Stimulated activated CD4-positive, alpha-beta T cell treated with anti-CD3 and anti-CD28 coated beads, Interleukin-15, amount 100 ng/mL, for 1 hour (primary cell): ENCODE measurements around the gene FOXM1.
A peak's percentile ranks its signal among the peaks of the same experiment; 100 is the strongest.

Experiments used
- DNase-seq, 2 donors: peaks; one replicate each; pipeline ENCODE4 v3.0.0-alpha.2; 2020; ENCODE audit warnings: low read depth in 1 of 2, low spot score in 1 of 2

Gene FOXM1

GRCh38 chr12:2841056-2841650 lies 35.8 kb downstream of the FOXM1 start:
- DNase-seq: no peak

GRCh38 chr12:2836574-2836973 lies 40.4 kb downstream of the FOXM1 start:
- DNase-seq: no peak

DNA sequence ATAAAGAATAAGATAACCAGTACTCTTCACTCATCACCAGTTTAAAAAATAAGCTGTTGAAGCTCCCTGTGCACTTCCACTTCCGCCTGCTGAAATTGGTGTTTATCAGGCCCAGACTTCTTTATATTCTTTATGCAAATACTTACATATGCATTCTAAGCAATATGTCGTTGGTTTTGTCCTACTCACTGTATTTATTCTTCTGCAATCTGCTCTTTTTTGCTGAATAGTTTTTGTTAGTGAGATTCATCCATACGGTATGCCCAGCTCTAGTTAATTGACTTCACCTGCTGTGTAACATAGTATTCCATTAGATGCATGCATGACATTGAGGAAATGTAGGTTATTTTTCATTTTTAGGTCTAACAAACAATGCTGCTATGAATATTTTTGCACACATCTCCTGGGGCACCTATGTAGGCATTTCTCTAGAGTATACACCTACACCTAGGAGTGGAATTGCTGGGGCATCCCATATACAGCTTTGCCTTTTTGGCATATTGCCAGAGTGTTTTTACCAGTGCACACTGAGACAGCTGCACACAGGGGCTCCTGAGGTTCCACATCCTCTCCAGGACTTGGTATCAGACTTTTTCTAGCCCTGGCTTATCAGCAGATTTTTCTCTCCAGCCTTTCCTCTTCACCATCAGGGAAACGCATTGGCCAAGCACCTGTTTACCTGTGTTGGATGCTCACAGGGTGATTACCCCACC lies 41.1 kb downstream of the FOXM1 start:
- no peak for DNase-seq

- no peak for DNase-seq
These were observed 42.1 kb downstream of the FOXM1 start, which contains the start of gene NRIP2 for GRCh38 chr12:2834581-2835491. Gene NRIP2, minus strand, starts transcription at chr12:2835035. Its CDS starts 52 bp downstream, at chr12:2834983.

GRCh38 chr12:2833810-2834209 lies 43.2 kb downstream of the FOXM1 start:
- no peak for DNase-seq

GRCh38 chr12:2833327-2833726 lies 43.6 kb downstream of the FOXM1 start:
- no peak for DNase-seq

DNA sequence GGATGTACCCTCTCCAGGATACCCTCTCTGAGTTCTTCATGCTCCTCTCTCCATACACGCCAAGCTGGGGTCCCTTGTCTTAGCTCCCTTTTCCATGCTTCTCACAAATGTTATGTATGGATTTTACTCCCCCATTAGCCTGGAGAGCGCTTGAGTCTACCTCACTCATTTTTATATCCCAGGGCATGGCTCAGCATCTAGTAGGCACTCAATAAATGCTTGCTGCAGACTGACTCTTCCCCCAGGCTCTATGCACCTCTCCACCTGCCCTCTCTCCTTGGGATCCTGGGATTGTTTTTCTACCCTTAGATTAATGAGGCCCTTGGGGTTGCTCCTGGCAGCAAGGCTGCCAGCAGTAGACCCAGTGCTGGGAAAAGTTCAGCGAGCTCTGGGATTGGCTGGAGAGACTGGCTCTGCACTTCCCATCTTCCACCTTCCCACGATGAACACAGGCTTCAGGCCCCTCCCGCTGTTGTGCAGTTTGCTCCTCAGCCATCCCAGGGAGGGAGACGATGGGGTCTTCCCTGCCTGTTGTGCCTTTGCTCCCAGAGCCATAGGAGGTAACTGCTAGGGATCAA lies 44.3 kb downstream of the FOXM1 start:
- DNase-seq: no peak

- no peak for DNase-seq
These were observed 47.7 kb downstream of the FOXM1 start for GRCh38 chr12:2829275-2829674.

DNA sequence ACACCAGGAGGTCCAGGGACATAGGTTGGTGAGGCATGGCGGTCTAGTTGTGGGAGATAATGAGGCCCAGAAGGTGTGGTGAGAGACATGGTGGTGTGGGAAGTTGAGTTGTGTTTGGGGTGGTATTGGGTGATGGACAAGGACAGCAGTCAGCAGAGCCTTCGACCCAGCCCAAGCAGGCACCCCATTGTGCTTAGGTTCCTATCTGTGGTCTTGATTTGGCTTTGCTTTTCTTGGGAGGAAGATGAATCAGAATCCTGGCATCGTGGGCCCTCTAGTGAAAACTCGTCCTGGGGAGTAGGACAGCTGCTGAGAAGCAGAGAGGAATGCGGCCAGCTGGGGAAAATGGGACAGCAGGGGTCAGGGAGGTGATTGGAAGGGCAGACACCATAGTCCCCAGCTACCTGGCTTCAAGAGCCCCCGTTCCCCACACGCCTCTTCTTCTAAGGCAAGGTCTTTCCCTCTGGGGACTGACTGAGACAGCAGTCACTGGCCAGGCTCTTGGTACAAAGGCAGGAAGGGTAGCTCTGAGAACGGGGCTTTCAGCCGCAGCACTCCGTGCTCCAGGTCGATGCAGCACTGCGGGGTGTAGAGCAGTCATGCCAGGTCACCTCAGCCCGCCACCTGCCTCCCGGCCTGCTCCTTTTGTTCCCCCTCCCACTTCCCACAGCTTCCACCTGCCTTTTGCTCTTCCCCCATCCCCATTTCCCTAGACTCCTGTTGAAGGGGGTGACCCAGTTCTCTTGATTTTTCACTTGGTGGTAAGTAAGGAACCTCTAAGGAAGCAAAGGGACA lies 50.1 kb downstream of the FOXM1 start:
- DNase-seq: no peak

DNA sequence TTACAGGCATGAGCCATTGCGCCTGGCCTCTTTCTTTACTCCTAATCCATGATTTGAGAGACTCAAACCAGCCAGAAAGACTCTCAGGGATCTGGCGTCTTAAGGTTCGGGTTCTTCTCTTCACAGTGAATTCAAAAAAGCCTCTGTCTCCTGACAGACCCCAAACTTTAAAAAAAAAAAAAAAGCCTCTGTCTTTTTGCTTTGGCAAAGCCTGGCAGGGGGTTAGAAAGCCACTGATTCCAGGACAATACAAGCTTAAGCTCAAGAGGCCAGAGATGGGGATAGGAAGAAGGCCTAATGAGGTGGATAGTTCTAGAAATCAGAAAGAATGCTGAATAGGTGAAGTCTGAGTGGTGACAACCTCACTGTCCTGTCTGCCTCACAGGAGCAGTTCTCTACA lies 50.9 kb downstream of the FOXM1 start:
- no peak for DNase-seq

DNA sequence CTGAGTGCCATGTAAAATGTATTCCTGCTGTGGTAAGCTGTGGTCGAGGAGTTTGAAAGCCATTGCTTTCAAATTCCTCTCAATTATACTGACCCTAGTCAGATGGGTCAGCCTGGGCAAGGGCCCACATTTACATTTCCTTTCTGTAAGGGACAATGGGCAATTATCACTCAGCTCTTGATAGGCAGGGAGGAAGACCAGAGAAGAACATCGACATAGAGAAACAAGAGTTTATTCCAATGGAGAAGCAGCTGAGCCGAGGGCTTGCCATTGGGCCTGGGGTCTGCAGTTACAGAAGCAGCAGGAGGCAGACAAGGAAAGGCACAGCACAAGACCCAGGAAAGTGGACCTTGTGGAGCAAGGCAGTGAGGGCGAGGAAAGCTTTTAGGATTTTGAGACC lies 51.8 kb downstream of the FOXM1 start:
- DNase-seq: no peak

GRCh38 chr12:2824541-2824940 lies 52.4 kb downstream of the FOXM1 start:
- no peak for DNase-seq

- DNase-seq: no peak
These were observed 53.5 kb downstream of the FOXM1 start for GRCh38 chr12:2823483-2823882.

DNA sequence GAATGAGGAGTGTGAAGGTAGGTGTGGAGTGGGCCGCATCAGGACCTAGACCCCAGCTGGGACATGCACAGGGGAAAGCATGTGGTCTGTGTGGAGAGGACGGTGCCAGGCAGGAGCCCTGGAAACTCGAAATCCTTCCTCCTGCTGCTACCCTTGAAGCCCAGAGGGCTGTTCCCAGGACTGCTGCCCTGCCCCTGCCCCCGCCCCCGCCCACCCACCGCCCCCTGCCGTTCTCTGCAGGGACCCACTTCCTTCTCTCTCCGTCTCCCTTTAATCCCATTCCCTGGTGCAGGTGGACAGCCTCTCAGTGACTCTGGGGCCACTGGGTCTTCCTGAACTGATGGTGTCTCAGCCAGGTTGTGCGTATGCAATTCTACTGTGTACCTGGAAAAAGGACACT lies 56.5 kb downstream of the FOXM1 start:
- DNase-seq: no peak

GRCh38 chr12:2819810-2820209 lies 57.2 kb downstream of the FOXM1 start:
- no peak for DNase-seq

DNA sequence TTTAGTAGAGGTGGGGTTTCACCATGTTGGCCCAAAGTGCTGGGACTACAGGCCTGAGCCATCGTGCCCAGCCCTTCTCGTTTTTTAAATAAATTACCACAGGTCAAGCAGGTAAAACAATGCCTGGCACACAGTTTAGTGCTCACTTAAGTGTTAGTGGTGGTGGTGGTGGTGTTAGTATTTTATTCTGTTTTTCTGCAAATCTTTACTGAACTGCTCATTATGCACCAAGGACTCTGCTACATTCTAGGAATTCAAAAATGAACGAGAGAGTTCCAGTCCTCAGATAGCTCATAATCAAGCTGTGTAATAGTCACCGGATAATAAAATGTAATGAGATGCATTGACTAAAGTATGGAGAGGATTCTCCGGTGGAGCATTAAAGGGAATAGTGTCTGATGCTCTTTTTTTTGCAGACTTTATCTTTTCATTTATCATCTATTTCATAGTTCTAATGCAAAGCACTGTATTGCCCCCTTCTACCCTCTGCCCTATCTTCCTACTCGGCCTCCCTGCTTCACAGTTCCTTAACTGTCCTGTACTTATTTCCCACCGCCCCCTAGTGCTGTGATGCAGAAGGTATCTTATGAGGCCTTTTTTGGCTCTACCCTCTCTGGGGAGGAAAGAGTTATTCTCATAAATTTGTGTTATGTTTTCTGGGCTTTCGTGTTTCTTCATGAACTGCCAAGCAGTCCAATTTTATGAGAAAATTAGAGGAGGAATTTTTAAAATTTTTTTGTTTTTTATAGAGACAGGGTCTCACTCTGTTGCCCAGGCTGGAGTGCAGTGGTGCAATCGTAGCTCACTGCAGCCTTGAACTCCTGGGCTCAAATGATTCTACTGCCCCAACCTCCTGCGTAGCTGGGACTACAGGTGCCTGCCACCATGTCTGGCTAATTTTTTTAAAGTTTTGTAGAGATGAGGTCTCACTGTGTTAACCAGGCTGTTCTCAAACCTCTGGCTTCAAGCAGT lies 63.5 kb downstream of the FOXM1 start:
- DNase-seq: no peak

DNA sequence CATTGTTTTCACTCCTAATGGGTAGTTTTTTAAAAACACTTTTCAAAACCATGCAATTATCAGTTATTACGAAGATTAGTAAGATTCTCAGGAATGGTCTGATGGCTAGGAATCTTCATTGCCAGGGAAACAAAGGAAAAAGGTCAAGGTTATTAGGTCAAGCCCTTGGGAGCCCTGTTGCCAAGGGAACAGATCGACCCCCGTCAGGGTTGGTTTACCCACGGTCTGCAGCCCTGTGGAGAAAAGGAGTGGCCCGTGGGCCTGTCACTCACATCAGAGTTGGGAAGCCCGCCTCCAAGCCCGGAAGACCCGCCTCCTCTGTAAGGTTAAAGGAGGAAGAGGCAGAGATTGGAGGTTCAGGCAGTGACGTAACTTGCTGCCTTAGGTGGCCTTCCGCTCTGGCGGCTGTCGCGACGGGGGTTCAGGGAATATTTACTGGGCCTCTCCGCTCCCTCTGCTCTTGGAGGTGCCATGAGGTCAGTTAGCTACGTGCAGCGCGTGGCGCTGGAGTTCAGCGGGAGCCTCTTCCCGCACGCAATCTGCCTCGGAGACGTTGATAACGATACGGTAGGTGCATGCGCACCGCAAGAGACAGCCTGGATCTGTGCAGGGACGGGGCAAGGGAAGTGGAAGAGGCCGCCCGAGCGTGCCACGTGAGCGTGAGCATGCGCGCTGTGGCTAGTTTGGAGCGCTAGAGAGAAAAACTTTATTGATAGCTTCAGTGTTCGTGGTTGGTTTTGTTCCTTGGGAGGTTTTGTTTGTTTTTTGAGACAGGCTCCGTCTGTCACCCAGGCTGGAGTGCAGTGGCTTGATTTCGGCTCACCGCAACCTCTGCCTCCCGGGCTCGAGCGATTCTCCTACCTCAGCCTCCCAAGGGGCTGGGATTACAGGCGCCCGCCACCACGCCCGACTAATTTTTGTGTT lies 64.4 kb downstream of the FOXM1 start, which contains the start of gene ITFG2:
ITFG2 (plus strand) TSS at position 379 of the 924 bp plus-strand sequence; CDS start at position 472, 93 bp downstream.
- peak; percentile 83 to 86 for DNase-seq

DNA sequence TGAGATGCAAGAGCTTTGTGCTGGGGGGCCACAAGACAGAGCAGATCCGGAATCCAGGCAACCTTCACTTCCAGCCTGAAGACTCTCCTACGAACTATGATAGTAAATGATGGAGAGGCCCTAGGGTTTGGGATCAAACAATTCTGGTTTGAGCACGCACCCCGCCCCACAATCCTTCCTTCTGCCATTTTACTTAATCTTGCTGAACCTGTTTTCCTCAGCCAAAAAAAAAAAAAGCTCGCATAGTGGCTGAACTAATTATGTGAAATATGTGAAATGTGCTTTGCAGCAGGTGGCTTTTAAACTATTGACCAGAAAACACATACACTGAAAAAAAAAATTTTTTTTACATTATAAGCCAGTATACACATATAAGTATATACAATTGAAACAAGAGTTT lies 65.2 kb downstream of the FOXM1 start:
- no peak for DNase-seq
